Posterior vena cava (tissue), 2 donors: ENCODE data around the gene ZNF778. TPM values are rescaled to one million over a fixed set of nuclear protein-coding genes. Genes with fewer than 3 reads are reported as not detected.
A peak's percentile ranks its signal among the peaks of the same experiment; 100 is the strongest.
"Not testable (repeated sequence)": the region's sequence is repeated elsewhere in the genome, so short reads cannot be mapped to it uniquely, and the experiment has no call there.

ENCODE experiments used
- DNase-seq: peaks from one replicate; pipeline ENCODE4 v3.0.0-alpha.2; 2020; ENCODE audit warnings: low spot score
- intact Hi-C, 2 donors: fragments of 100-400 bp; cut with DNase I; formaldehyde crosslinking; loops; one replicate each; pipeline versions ENCODE4 v1.14.1 to v1.14.2; 2022 to 2023
- total RNA-seq, 2 donors: library from RNA; stranded (reverse); fragmentation: NEBNext Ultra II Directional; extraction: Animal tissue kit (Norgen Biotek cat#: 25700); gene quantifications; one replicate each; pipeline ENCODE4 v1.2.1, GENCODE V29; 2021
- donor health status: DM: yes; HTN: yes; CAD: no.
- donor health status: DM: yes; HTN: yes; CAD: no.

Gene ZNF778
- total RNA-seq, 2 donors from 2014 or later, result 8.4 to 9.3 TPM

- no peak for DNase-seq
Measured at GRCh38 chr16:89178453-89179147, 38.9 kb upstream of the ZNF778 start.

GRCh38 chr16:89179148-89179484 lies 38.4 kb upstream of the ZNF778 start:
- DNase-seq, result no peak
- intact Hi-C loops, result no loop called here

More at GRCh38 chr16:89178453-89179147, 38.9 kb upstream of the ZNF778 start:
- intact Hi-C loops, result no loop called here

- intact Hi-C loops, result no loop called here
- no peak for DNase-seq
Measured at GRCh38 chr16:89179656-89180315, 37.7 kb upstream of the ZNF778 start.

- intact Hi-C loops, result no loop called here
- DNase-seq, result no peak
Measured at GRCh38 chr16:89183463-89183862, 34.0 kb upstream of the ZNF778 start.

DNA sequence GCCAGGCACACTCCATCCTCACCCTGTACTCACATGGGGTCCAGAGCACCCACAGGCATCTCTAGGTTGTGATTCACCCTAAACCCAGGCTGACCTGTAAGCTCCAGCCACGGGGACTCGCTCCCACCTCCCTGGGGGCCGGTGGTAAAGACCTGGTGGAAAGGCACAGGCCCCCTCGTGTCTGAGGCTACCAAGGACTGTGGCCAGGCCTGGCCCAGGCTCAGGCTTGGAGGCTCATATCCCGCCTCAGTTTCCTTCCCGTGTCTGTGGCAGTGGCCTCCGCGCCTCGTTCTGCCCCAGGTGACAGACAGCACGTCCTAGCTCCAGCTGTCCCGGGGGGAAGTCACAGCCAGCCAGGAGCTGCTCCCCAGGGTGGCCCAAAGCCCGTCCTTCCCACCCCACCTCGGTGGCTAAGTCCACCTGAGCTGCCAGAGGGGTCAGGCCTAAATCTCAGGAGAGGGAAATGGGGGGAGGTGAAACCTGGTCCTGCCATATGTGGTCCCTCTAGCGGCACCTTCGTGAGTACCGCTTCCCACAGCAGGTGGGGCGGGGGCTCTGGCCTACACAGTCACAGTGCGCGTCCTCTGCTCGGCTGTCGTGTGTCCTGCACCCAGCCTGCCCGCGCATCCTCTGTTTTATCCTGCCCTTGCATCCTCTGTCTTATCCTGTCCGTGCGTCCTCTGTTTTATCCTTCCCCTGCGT lies 33.4 kb upstream of the ZNF778 start:
- intact Hi-C loops, result no loop called here
- DNase-seq, result no peak

DNA sequence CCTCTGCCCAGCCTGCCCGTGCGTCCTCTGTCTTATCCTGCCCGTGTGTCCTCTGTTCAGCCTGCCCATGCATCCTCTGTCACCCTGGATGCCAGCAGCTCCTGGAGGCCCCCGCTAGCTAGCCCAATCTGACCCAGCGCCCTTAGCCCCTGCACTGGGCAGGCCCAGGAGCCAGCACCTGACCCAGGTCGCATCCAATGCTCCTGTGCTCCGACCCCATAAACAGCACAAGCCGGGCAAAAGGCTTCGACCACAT lies 32.9 kb upstream of the ZNF778 start:
- intact Hi-C loops, result no loop called here
- no peak for DNase-seq

- intact Hi-C loops, result no loop called here
- DNase-seq, result no peak
Measured at GRCh38 chr16:89184933-89185794, 32.3 kb upstream of the ZNF778 start.

GRCh38 chr16:89185887-89186592 lies 31.5 kb upstream of the ZNF778 start:
- intact Hi-C loops, DNase-seq: not testable (repeated sequence)

GRCh38 chr16:89186593-89187031 lies 30.9 kb upstream of the ZNF778 start:
- DNase-seq, intact Hi-C loops: not testable (repeated sequence)

GRCh38 chr16:89187032-89187769 lies 30.3 kb upstream of the ZNF778 start:
- peak; percentile 81 for DNase-seq
- intact Hi-C loops, result no loop called here

DNA sequence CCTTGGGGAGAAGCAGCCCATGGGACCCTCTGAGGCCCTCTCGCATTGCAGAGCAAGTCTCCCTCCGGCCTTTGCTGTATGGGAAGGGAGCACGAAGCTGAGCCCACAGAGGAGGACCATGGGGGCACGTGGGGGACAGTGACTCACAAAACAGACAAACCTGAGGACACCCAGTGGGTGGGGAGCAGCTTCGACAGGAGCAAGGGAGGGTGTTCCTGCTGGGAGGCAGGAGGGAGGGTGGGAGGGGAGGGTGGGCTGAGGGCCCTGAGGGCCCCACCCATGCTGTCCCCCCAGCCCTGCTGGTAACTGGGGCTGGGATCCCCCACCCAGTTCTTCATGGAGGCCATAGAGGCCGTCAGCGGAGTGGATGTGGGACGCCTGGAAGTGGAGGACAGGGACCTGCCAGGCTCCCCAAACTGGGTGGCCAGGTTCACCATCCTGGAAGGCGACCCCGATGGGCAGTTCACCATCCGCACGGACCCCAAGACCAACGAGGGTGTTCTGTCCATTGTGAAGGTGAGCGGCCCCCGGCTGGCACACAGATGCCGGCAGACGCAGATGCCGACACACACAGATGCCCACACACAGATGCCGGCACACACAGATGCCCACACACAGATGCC lies 29.6 kb upstream of the ZNF778 start:
- DNase-seq, result peak; percentile 77
- intact Hi-C loops, result no loop called here

- intact Hi-C loops, result not testable (repeated sequence)
Measured at GRCh38 chr16:89188471-89189357, 28.8 kb upstream of the ZNF778 start.

DNA sequence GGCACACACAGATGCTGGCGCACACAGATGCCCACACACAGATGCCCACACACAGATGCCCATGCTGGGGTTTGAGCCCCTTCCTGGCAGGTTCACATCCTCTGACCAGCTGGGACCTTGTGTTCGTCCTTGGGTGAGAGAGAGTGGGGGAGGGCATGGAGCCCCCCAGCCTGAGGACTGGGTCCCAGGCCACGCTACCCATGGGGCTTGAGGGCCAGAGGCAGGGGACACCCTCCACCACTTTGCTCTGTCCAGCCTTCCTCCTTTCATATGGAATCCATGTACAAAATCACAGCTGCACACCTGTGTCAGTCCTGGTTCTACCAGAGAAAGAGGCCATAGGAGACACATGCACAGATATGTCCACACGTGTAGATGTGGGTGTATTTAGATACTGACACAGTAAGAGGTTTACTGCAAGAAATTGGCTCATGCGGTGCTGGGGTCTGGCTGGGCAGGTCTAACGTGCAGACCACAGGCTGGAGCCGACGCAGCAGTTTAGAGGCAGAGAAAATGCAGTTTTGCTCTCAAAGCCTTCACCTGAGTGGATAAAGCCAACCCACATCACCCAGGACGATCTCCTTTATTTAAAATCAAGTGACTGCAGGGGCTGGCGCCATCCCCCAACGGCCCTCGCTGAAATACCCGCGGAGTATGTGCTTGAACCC lies 28.0 kb upstream of the ZNF778 start:
- intact Hi-C loops, result no loop called here
- DNase-seq, result peak; percentile 76

More at GRCh38 chr16:89188471-89189357, 28.8 kb upstream of the ZNF778 start:
- DNase-seq, result not testable (repeated sequence)

DNA sequence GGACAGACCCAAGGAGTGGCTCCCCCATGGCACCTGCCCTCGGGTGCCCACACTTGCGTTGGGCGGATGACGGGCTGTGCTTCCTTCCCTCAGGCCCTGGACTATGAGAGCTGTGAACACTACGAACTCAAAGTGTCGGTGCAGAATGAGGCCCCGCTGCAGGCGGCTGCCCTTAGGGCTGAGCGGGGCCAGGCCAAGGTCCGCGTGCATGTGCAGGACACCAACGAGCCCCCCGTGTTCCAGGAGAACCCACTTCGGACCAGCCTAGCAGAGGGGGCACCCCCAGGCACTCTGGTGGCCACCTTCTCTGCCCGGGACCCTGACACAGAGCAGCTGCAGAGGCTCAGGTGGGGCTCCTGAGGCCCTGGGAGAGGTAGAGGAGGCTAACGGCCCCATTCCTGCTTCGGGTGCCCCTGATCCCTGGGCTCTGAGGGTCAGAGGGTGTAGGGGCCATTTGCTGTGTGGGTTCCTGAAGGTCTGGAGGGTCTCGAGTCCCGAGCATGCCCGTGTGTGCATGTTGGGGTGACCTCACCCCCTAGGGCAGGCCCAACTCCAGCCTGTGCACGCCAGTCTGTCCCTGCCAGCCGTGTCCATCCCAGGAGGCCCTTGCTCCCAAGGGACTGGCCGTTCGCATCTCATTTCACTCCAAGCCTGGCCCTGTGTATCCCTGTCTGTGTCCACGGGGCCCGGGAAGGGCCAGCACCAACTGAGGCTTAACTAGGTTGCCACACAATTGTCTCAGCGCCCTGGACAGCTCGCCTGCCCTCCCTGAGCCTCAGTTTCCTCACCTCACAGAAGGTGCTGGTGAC lies 27.1 kb upstream of the ZNF778 start:
- intact Hi-C loops, result no loop called here
- DNase-seq, result peak; percentile 78

DNA sequence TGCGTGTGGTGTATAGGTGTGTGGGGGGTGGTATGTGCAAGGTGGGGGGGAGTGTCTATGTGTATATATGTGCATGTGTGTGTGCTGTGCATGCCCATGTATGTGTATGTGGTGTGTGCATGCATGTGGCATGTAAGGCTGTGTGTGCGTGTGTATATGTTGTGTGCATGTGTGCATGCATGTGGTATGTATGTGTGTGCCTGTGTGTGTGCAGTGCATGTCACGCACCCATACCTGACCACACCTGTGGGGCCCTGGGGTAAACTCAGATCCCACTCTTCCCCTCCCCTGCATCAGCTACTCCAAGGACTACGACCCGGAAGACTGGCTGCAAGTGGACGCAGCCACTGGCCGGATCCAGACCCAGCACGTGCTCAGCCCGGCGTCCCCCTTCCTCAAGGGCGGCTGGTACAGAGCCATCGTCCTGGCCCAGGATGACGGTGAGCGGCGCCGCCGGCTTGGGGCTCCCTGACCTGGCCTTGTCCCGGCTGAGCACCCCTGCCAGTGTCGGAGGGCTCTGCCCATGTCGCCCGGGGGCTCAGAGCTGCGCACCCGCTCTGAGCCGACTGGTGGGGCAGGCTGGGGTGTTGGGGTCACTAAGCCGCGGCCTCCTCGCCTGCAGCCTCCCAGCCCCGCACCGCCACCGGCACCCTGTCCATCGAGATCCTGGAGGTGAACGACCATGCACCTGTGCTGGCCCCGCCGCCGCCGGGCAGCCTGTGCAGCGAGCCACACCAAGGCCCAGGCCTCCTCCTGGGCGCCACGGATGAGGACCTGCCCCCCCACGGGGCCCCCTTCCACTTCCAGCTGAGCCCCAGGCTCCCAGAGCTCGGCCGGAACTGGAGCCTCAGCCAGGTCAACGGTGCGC lies 26.2 kb upstream of the ZNF778 start:
- intact Hi-C loops, result no loop called here
- peak; percentile 82 for DNase-seq
